T1000 (cell line): Measurements from ENCODE around the gene SLC15A4.

Experiments used
- DNase-seq: peaks from one replicate; lab custom pipeline; 2025; ENCODE audit warnings: mixed read lengths; lab: John Stamatoyannopoulos, UW

Gene SLC15A4

GRCh38 chr12:128754275-128754674, 69.5 kb downstream of the SLC15A4 start:
- no peak for DNase-seq

- DNase-seq = no peak
Measured at GRCh38 chr12:128753438-128753837, 70.3 kb downstream of the SLC15A4 start.

GRCh38 chr12:128752386-128752785, 71.4 kb downstream of the SLC15A4 start:
- no peak for DNase-seq

- DNase-seq = no peak
Measured at GRCh38 chr12:128747441-128747840, 76.3 kb downstream of the SLC15A4 start.

GRCh38 chr12:128745772-128746689, 77.7 kb downstream of the SLC15A4 start:
- no peak for DNase-seq

- no peak for DNase-seq
Measured at GRCh38 chr12:128743916-128744315, 79.8 kb downstream of the SLC15A4 start.
